SIG-M5 (cell line): ENCODE results near the gene PPIL4.

ENCODE experiments used
- DNase-seq: peaks from one replicate; lab custom pipeline; 2025; lab: John Stamatoyannopoulos, UW

Gene PPIL4, protein sequence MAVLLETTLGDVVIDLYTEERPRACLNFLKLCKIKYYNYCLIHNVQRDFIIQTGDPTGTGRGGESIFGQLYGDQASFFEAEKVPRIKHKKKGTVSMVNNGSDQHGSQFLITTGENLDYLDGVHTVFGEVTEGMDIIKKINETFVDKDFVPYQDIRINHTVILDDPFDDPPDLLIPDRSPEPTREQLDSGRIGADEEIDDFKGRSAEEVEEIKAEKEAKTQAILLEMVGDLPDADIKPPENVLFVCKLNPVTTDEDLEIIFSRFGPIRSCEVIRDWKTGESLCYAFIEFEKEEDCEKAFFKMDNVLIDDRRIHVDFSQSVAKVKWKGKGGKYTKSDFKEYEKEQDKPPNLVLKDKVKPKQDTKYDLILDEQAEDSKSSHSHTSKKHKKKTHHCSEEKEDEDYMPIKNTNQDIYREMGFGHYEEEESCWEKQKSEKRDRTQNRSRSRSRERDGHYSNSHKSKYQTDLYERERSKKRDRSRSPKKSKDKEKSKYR

GRCh38 chr6:149545754-149546471, at the start of gene PPIL4:
TSS of gene PPIL4 (minus strand) at chr6:149546043. CDS start at chr6:149546005, 38 bp downstream.
- DNase-seq: peak; percentile 50

- DNase-seq: no peak
These were observed 47.6 kb upstream of the PPIL4 start for GRCh38 chr6:149593408-149593807.

GRCh38 chr6:149592983-149593382, 47.1 kb upstream of the PPIL4 start:
- DNase-seq: no peak

DNA sequence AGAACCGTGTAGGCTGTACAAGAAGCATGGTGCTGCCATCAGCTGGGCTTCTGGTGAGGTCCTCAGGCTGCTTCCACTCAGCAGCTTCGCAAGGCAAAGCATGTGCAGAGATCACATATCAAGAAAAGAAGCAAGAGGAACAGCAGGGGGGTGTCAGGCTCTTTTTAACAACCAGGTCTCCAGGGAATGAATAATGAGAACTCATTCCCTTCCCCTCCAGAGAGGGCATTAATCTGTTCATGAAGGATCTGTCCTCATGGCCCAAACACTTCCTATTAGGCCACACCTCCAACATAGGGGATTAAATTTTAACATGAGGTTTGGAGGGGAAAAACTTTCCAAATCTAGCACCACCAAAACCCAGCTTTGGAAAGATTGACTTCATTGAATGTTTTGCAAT, 40.3 kb upstream of the PPIL4 start:
- no peak for DNase-seq

- no peak for DNase-seq
These were observed 35.5 kb upstream of the PPIL4 start for GRCh38 chr6:149581349-149581748.

DNA sequence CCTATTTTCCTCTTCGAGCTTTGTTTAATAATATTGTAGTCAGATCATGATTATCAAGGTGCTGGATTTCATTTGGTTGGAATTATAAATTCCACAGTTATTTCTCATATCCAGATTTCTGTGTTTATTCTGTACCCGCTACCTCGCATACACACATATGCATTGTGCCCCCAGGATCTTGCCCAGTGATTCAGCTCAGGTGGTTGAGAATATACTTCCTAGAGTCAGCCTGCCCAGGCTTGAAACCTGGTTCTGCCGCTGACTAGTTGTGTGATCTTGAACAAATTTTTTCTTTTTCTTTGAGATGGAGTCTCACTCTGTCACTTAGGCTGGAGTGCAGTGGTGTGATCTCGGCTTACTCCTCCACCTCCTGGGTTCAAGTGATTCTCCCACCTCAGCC, 35.0 kb upstream of the PPIL4 start:
- DNase-seq: no peak

GRCh38 chr6:149567945-149568585, 22.2 kb upstream of the PPIL4 start:
- DNase-seq: no peak

DNA sequence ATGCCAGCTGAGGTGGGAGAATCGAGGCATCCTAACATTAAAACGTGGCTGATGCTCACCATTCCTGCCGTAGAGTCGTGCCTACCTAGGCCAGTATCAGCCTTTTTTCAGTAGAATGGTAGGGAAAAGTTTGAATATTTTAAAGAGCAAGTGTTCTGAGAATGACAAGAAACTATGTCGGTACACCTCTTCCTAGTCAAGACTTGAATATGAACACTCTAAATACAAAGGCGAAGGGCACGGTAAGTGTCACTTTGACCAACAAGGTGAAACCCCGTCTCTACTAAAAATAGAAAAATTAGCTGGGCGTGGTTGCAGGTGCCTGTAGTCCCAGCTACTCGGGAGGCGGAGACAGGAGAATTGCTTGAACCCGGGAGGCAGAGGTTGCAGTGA, 21.3 kb upstream of the PPIL4 start:
- DNase-seq: no peak

DNA sequence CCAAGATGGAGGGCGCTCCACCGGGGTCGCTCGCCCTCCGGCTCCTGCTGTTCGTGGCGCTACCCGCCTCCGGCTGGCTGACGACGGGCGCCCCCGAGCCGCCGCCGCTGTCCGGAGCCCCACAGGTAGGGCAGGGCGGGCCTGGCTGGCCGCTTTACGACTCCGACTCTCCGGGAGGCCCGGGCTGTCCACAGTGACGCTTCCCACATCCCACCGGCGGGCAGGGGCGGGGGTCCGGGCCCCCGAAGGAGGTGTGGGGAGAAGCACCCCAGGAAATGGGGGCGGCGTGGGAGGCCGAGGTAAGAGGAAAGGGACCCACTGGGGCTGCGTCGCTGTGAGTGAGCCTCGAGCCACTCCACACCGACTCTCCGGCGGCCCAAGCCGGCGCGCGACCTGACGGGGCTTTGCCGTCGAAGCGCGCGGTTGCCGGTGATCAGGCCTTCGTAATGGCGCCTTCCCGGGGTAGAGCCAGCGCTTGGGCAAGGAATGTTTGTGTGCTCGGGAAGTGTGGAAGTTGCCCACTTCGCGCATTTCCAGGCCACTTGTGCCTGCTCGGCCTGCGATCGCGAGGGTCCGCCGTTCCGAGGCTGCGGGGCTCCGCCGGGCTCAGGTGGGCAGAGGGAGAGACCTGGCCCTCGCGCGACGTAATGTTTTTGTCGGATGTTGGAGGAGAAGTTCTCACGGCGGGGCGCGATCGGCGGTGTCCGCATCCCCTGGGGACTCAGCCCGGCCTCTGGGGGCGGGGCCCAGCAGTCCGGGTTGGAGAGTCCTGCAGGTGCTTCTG, 20.8 kb upstream of the PPIL4 start:
- no peak for DNase-seq

GRCh38 chr6:149565527-149566409, 19.9 kb upstream of the PPIL4 start, which contains the start of gene GINM1:
TSS of gene GINM1 (plus strand) at chr6:149566375. CDS start at chr6:149566415, 40 bp downstream.
- DNase-seq: peak; percentile 11

DNA sequence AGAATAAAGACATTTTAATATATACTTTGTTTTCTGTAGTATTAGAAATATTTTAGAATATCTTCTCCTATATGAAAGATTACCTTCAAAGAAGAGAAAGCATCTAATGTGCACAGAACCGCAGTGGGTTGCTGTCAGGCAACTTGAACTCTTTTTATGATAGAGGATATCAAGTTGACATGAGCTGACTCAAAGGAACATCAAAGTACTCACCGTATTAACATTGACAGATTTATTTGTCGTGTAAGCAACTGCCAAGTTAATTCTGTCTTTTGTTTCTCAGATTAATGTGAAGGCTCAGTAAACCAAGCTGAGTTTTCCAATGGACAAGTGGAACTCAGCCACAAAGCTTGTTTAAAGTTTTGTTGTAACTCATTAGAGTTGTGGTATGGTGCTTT, 18.1 kb upstream of the PPIL4 start:
- DNase-seq: no peak

DNA sequence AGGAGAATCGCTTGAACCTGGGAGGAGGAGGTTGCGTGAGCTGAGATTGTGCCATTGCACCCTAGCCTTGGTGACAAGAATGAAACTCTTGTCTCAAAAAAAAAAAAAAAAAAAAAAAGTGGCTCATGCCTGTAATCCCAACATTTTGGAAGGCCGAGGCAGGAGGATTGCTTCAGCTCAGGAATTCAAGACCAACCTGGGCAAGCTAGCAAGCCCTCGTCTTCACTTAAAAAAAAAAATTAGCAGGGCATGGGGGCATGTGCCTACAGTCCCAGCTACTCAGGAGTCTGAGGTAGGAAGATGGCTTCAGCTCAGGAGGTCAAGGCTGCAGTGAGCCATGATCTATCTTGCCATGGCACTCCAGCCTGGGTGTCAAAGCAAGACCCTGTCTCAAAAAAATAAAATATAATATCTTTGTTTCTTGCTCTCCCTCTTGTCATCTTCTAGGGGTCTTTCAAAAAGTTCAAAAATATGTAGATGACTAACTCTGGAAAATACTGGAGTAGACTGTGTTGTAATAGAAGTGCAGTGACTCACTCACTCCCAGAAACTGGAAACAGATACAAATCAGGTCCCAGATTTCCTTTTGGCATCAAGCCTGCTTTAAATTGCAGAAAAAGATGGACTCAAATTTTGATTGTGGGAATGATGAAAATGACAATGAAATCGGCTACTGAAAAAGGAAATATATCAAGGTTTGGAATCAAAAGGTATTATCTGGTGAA, 17.5 kb upstream of the PPIL4 start:
- DNase-seq: no peak

GRCh38 chr6:149560736-149561135, 14.9 kb upstream of the PPIL4 start:
- DNase-seq: no peak

GRCh38 chr6:149559389-149559788, 13.5 kb upstream of the PPIL4 start:
- no peak for DNase-seq

DNA sequence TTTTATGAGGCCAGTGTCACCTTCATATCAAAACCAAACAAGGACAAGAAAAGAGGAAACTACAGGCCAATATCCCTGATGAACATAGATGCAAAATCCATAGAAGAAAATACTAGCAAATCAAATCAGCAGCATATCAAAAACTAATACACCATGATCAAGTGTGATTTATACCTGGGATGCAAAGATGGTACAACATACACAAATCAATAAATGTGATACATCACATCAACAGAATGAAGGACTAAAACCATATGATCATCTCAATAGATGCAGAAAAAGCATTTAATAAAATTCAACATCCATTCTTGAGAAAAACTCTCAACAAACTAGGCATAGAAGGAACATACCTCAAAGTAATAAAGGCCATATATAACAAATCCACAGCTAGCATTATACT, 12.2 kb upstream of the PPIL4 start:
- no peak for DNase-seq

GRCh38 chr6:149551920-149552319, 6.1 kb upstream of the PPIL4 start:
- no peak for DNase-seq

DNA sequence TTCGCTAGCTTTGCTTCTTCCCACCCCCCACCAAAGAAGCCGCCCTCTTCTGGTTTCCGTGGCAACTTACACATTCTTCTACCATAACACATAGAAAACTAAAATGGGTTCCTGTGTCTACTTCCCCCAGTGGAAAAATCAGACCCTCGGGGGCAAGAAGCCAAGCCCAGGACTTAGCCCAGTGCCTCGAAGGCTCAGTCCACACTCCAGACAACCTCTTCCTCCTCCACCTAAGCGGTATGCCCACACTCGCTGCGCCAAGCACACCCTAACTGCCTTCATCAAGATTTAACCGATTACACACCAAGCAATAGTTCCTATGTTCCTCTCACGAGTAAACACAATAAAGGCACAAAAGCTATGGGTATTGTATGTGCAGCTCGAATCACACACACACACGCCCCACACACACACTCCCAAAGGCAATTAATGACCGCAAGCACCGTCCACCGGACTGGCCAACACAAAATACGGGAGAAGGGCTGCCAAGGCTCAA, 537 bp downstream of the PPIL4 start:
- peak; percentile 14 for DNase-seq

GRCh38 chr6:149544646-149545257, 1.1 kb downstream of the PPIL4 start:
- DNase-seq: no peak

GRCh38 chr6:149541139-149541538, 4.7 kb downstream of the PPIL4 start:
- DNase-seq: no peak

GRCh38 chr6:149534742-149535141, 11.1 kb downstream of the PPIL4 start:
- DNase-seq: no peak
